PC-3 (cell line): Measurements from ENCODE around the gene LBX2. TPM values are rescaled to one million over a fixed set of nuclear protein-coding genes. Genes with fewer than 3 reads are reported as not detected.

Experiments
- ATAC-seq: fragments of 200-7000 bp; cut with Tn5 transposase; 2 replicates; pipeline ENCODE4 v1.9.1; 2020; ENCODE audit warnings: mild to moderate bottlenecking, moderate library complexity
- BruUV-seq: library from RNA; stranded (reverse); fragments of 400-500 nt; replicated peaks from 2 replicates; lab custom pipeline; 2021; lab: Mats Ljungman, UMichigan
- CTCF ChIA-PET: fragments of 300-600 bp; sonication (Branson Sonifier 250); formaldehyde crosslinking; loops from one replicate; lab custom pipeline; 2022; ENCODE audit warnings: antibody characterized with exemption; lab: Charles Lee
- POLR2A ChIA-PET: fragments of 300-600 bp; sonication (Branson Sonifier 250); formaldehyde crosslinking; loops from one replicate; lab custom pipeline; 2022; ENCODE audit warnings: antibody characterized with exemption; ENCODE audit not compliant: unreplicated experiment; lab: Charles Lee
- DNase-seq: peaks from one replicate; pipeline ENCODE4 v3.0.0-alpha.2; 2015
- H2AFZ ChIP-seq: fragments of 300-600 bp; sonication (generic); 2 replicates; pipeline ENCODE4 v1.6.0; 2016; ENCODE audit warnings: antibody characterized with exemption, low read length
- H3F3A ChIP-seq: fragments of 300-600 bp; sonication (generic); one replicate; pipeline ENCODE4 v1.6.0; 2017; ENCODE audit warnings: antibody characterized with exemption, low read length, control low read depth, mild to moderate bottlenecking; ENCODE audit not compliant: unreplicated experiment
- H3K27ac ChIP-seq: fragments of 300-600 bp; sonication (generic); 2 replicates; pipeline ENCODE4 v1.5.1; 2016; ENCODE audit warnings: mild to moderate bottlenecking, low read length
- H3K27me3 ChIP-seq: fragments of 300-600 bp; sonication (generic); 2 replicates; pipeline ENCODE4 v1.6.1; 2016; ENCODE audit warnings: low read length, mixed read lengths
- H3K36me3 ChIP-seq: fragments of 300-600 bp; sonication (generic); 2 replicates; pipeline ENCODE4 v1.6.1; 2016; ENCODE audit warnings: low read depth, mixed run types, low read length, mixed read lengths
- H3K4me1 ChIP-seq: fragments of 300-600 bp; sonication (generic); 2 replicates; pipeline ENCODE4 v1.5.1; 2016; ENCODE audit warnings: low read length; ENCODE audit not compliant: insufficient read depth
- H3K4me2 ChIP-seq: fragments of 300-600 bp; sonication (generic); 2 replicates; pipeline ENCODE4 v1.6.0; 2016; ENCODE audit warnings: low read length
- H3K4me3 ChIP-seq: fragments of 300-600 bp; sonication (generic); 2 replicates; pipeline ENCODE4 v1.5.1; 2016; ENCODE audit warnings: mild to moderate bottlenecking, low read length, mixed read lengths
- H3K79me2 ChIP-seq: fragments of 300-600 bp; sonication (generic); 2 replicates; pipeline ENCODE4 v1.6.1; 2017; ENCODE audit warnings: low read length, mixed read lengths
- H3K9ac ChIP-seq: fragments of 300-600 bp; sonication (generic); 2 replicates; pipeline ENCODE4 v1.6.0; 2016; ENCODE audit warnings: mild to moderate bottlenecking, low read length
- H3K9me2 ChIP-seq: fragments of 300-600 bp; sonication (generic); replicated peaks from 2 replicates; pipeline ENCODE4 v1.6.1; 2016; ENCODE audit warnings: mixed run types, low read length, mixed read lengths
- H3K9me3 ChIP-seq: fragments of 300-600 bp; sonication (generic); 2 replicates; pipeline ENCODE4 v1.6.1; 2016; ENCODE audit warnings: low read length, mixed read lengths
- H4K20me1 ChIP-seq: fragments of 300-600 bp; sonication (generic); 2 replicates; pipeline ENCODE4 v1.6.1; 2016; ENCODE audit warnings: low read length, mixed read lengths
- EZH2 ChIP-seq: fragments of 300-600 bp; sonication (generic); IDR thresholded peaks from one replicate; pipeline ENCODE4 v1.6.1; 2017; ENCODE audit warnings: antibody characterized with exemption, mild to moderate bottlenecking, low read length; ENCODE audit not compliant: unreplicated experiment
- EZH2phosphoT487 ChIP-seq: fragments of 300-600 bp; sonication (generic); IDR thresholded peaks from 2 replicates; pipeline ENCODE4 v1.6.1; 2018; ENCODE audit warnings: mild to moderate bottlenecking, antibody characterized with exemption, low read length, borderline replicate concordance
- intact Hi-C: fragments of 100-400 bp; cut with micrococcal nuclease; formaldehyde crosslinking; loops from 2 replicates; pipeline ENCODE4 v1.9.0; 2023
- total RNA-seq: library from RNA; depleted of rRNA; stranded (reverse); fragments of >200 nt; gene quantifications from 2 replicates; pipeline ENCODE4 v1.2.3, GENCODE V29; 2014
- TF ChIP-seq, protein P1 (sequence below): fragments of 300-600 bp; sonication (generic); conservative IDR thresholded peaks from 2 replicates; pipeline ENCODE4 v1.5.1; 2017; ENCODE audit warnings: antibody characterized with exemption, low read depth, mild to moderate bottlenecking, low read length

Gene LBX2
- total RNA-seq, 1 experiment from 2014 or later = not detected

DNA sequence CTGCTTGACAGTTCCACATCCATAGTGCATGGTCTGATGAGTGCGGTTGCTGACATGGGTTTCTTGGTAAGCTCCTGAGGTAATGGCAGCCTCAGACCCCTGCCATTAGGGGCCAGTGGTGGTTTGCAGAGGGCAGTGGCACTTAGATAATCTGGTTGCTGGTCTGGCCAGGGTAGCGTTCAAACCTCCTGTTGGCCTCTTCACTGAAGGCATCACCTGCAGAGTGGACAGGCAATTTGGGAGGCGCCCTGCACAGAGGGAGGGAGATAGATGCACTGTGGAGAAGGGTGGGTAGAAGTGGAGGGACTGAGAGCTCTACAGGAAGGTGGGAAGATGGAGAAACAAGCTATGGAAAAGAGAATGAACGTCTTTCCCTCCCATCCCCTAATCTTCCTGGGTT, 34.1 kb upstream of the LBX2 start:
- ChIA-PET CTCF (no interaction called here), POLR2A (no interaction called here)
- TF ChIP-seq, protein P1, sequence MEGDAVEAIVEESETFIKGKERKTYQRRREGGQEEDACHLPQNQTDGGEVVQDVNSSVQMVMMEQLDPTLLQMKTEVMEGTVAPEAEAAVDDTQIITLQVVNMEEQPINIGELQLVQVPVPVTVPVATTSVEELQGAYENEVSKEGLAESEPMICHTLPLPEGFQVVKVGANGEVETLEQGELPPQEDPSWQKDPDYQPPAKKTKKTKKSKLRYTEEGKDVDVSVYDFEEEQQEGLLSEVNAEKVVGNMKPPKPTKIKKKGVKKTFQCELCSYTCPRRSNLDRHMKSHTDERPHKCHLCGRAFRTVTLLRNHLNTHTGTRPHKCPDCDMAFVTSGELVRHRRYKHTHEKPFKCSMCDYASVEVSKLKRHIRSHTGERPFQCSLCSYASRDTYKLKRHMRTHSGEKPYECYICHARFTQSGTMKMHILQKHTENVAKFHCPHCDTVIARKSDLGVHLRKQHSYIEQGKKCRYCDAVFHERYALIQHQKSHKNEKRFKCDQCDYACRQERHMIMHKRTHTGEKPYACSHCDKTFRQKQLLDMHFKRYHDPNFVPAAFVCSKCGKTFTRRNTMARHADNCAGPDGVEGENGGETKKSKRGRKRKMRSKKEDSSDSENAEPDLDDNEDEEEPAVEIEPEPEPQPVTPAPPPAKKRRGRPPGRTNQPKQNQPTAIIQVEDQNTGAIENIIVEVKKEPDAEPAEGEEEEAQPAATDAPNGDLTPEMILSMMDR = no peak
- TF ChIP-seq EZH2phosphoT487 = no peak
- no peak for TF ChIP-seq EZH2
- Histone ChIP-seq H3K9ac (no peak overlapping the region), H3K9me3 (no peaks in the 10 kb centered on the region), H4K20me1 (no peaks in the 10 kb centered on the region), H3K79me2 (peaks cover 30% of the 10 kb centered on the region), H3K4me2 (no peak overlapping the region), H3K27me3 (no peaks in the 10 kb centered on the region), H3K9me2 (no peaks in the 10 kb centered on the region), H3K4me1 (peaks cover 10% of the 10 kb centered on the region), H3K36me3 (peaks cover 7% of the 10 kb centered on the region; the same call in 1 of the 2 replicates), H3K4me3 (no peak overlapping the region), H2AFZ (no peak overlapping the region), H3K27ac (no peak overlapping the region), H3F3A (no peaks in the 10 kb centered on the region)
- DNase-seq (no peak), ATAC-seq (no peak)
- no TSS peak for BruUV-seq
- intact Hi-C loops = loop anchor here (5.0 kb wide), 1 partner anchor 54 kb away; no protein-coding TSS in a partner anchor

DNA sequence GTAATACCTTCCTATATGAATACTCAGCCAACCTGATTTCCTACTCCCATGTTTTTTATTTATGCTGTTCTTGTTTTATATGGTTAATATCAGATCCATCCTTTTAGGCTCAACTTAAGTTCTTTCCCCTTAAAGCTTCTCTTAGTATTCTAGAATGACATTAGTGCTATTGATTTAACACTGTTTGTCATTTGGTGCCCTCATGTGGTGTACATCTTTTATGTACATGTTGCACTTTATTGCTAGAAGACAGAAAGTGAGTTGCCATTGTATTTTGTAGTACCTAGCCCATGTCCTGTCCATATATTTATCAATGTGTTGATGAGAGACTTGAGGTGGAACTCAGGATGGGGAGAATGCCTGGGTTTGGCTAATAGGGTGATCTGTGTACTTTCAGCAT, 32.8 kb upstream of the LBX2 start:
- ChIA-PET POLR2A (no interaction called here), CTCF (interaction anchor here (0.6 kb wide), 1 partner anchor 50 kb away, joined by 5 read pairs; the partner anchor contains the start of genes CCDC142 and TTC31)
- peaks cover 42% of the 10 kb centered on the region for H3K79me2 ChIP-seq

More for the DNA sequence above, 32.8 kb upstream of the LBX2 start:
- no peaks in the 10 kb centered on the region for H3K9me2 ChIP-seq
- no peaks in the 10 kb centered on the region for H3K27me3 ChIP-seq
- intact Hi-C loops = loop anchor here (5.0 kb wide), 1 partner anchor 55 kb away; no protein-coding TSS in a partner anchor
- H3F3A ChIP-seq = no peaks in the 10 kb centered on the region
- no peak overlapping the region for H3K4me2 ChIP-seq
- H4K20me1 ChIP-seq = 0 out of 2 replicates have a peak, but pooled peaks cover 7% of the 10 kb centered on the region
- no TSS peak for BruUV-seq
- no peak overlapping the region for H3K27ac ChIP-seq
- H3K36me3 ChIP-seq = peaks cover 16% of the 10 kb centered on the region
- no peaks in the 10 kb centered on the region for H3K9me3 ChIP-seq
- H3K9ac ChIP-seq = no peak overlapping the region
- H3K4me3 ChIP-seq = no peak overlapping the region
- peaks cover 20% of the 10 kb centered on the region for H3K4me1 ChIP-seq
- TF ChIP-seq EZH2phosphoT487 (no peak), EZH2 (no peak)
- TF ChIP-seq, protein P1 = peak; percentile 68
- peak; percentile 54 for DNase-seq
- no peak overlapping the region for H2AFZ ChIP-seq
- no peak for ATAC-seq
